Measurements from ENCODE around the gene ZBTB46. TPM values are rescaled to one million over a fixed set of nuclear protein-coding genes. Genes with fewer than 3 reads are reported as not detected.

Gene ZBTB46
- total RNA-seq, 2 experiments from 2014 or later, result 0.67 to 1.3 TPM

- Histone ChIP-seq H4K20me1 (ENCODE audit: insufficient read depth, low read length) (no peaks in the 10 kb centered on the region), H3K4me1 (ENCODE audit: insufficient read depth, low read length, poor library complexity, severe bottlenecking) (peaks cover 6% of the 10 kb centered on the region), H3K9me2 (ENCODE audit: insufficient read depth, low read length) (no peaks in the 10 kb centered on the region), H3K36me3 (ENCODE audit: insufficient read depth, low read length) (no peaks in the 10 kb centered on the region), H2AFZ (ENCODE audit: low read length) (peak overlapping the region; percentile 22; the same call in 1 of the 2 replicates), H3K9me3 (ENCODE audit: low read length) (no peaks in the 10 kb centered on the region), H3K27ac (ENCODE audit: low read depth, low read length, poor library complexity, severe bottlenecking) (no peak overlapping the region), H3K4me3 (ENCODE audit: low read depth, low read length, poor library complexity, severe bottlenecking) (peak overlapping the region; percentile 51), H3K4me2 (ENCODE audit: low read length) (peak overlapping the region; percentile 56), H3K79me2 (ENCODE audit: insufficient read depth, low read depth, low read length) (no peaks in the 10 kb centered on the region)
- TF ChIP-seq CTCF (conservative IDR thresholded peaks at IDR 0.05; ENCODE audit: low read length), result no peak
- peak; percentile 99; the same call in 1 of the 2 replicates for TF ChIP-seq EZH2phosphoT487 (IDR thresholded peaks at IDR 0.05; ENCODE audit: borderline replicate concordance, low read depth, low read length)
- no TSS peak for BruUV-seq (replicated peaks)
- ChIA-PET CTCF (ENCODE audit: unreplicated experiment) (no interaction called here), POLR2A (no interaction called here)
- intact Hi-C loops (cut with micrococcal nuclease; ENCODE audit: unreplicated experiment), result no loop called here
- DNase-seq (ENCODE audit: low spot score), result no peak
Observed at GRCh38 chr20:63829945-63830835, 874 bp downstream of the ZBTB46 start.

- peak overlapping the region; percentile 51 for H3K4me3 ChIP-seq (ENCODE audit: low read depth, low read length, poor library complexity, severe bottlenecking)
- intact Hi-C loops (cut with micrococcal nuclease; ENCODE audit: unreplicated experiment), result no loop called here
- H3K9me3 ChIP-seq (ENCODE audit: low read length), result no peaks in the 10 kb centered on the region
- peak overlapping the region; percentile 22; the same call in 1 of the 2 replicates for H2AFZ ChIP-seq (ENCODE audit: low read length)
- H3K4me2 ChIP-seq (ENCODE audit: low read length), result peak overlapping the region; percentile 56
- ChIA-PET CTCF (ENCODE audit: unreplicated experiment) (no interaction called here), POLR2A (no interaction called here)
- no peaks in the 10 kb centered on the region for H4K20me1 ChIP-seq (ENCODE audit: insufficient read depth, low read length)
- DNase-seq (ENCODE audit: low spot score), result no peak
- H3K9me2 ChIP-seq (ENCODE audit: insufficient read depth, low read length), result no peaks in the 10 kb centered on the region
- H3K4me1 ChIP-seq (ENCODE audit: insufficient read depth, low read length, poor library complexity, severe bottlenecking), result peaks cover 6% of the 10 kb centered on the region
- BruUV-seq (replicated peaks), result no TSS peak
- no peak overlapping the region for H3K27ac ChIP-seq (ENCODE audit: low read depth, low read length, poor library complexity, severe bottlenecking)
- no peak for TF ChIP-seq EZH2phosphoT487 (IDR thresholded peaks at IDR 0.05; ENCODE audit: borderline replicate concordance, low read depth, low read length)
- no peak for TF ChIP-seq CTCF (conservative IDR thresholded peaks at IDR 0.05; ENCODE audit: low read length)
- no peaks in the 10 kb centered on the region for H3K36me3 ChIP-seq (ENCODE audit: insufficient read depth, low read length)
- H3K79me2 ChIP-seq (ENCODE audit: insufficient read depth, low read depth, low read length), result no peaks in the 10 kb centered on the region
Observed at GRCh38 chr20:63829603-63829944, 1.5 kb downstream of the ZBTB46 start.

GRCh38 chr20:63828951-63829350 lies 2.1 kb downstream of the ZBTB46 start:
- Histone ChIP-seq H3K79me2 (ENCODE audit: insufficient read depth, low read depth, low read length) (no peaks in the 10 kb centered on the region), H3K9me3 (ENCODE audit: low read length) (no peaks in the 10 kb centered on the region), H3K9me2 (ENCODE audit: insufficient read depth, low read length) (no peaks in the 10 kb centered on the region), H3K27ac (ENCODE audit: low read depth, low read length, poor library complexity, severe bottlenecking) (no peak overlapping the region), H3K36me3 (ENCODE audit: insufficient read depth, low read length) (no peaks in the 10 kb centered on the region), H4K20me1 (ENCODE audit: insufficient read depth, low read length) (no peaks in the 10 kb centered on the region), H3K4me3 (ENCODE audit: low read depth, low read length, poor library complexity, severe bottlenecking) (no peak overlapping the region), H3K4me1 (ENCODE audit: insufficient read depth, low read length, poor library complexity, severe bottlenecking) (peaks cover 6% of the 10 kb centered on the region), H3K4me2 (ENCODE audit: low read length) (no peak overlapping the region), H2AFZ (ENCODE audit: low read length) (no peak overlapping the region)
- intact Hi-C loops (cut with micrococcal nuclease; ENCODE audit: unreplicated experiment), result no loop called here
- BruUV-seq (replicated peaks), result no TSS peak
- no peak for TF ChIP-seq CTCF (conservative IDR thresholded peaks at IDR 0.05; ENCODE audit: low read length)
- TF ChIP-seq EZH2phosphoT487 (IDR thresholded peaks at IDR 0.05; ENCODE audit: borderline replicate concordance, low read depth, low read length), result no peak
- no peak for DNase-seq (ENCODE audit: low spot score)
- POLR2A ChIA-PET, result no interaction called here
- CTCF ChIA-PET (ENCODE audit: unreplicated experiment), result interaction anchor here (0.6 kb wide), 1 partner anchor 327 kb away, joined by 3 read pairs; no protein-coding TSS in a partner anchor

Measured in OCI-LY7 (cell line).